HG02840 (cell line): Measurements from ENCODE around the gene PRKACB.
A peak's percentile ranks its signal among the peaks of the same experiment; 100 is the strongest.

Experiments
- ATAC-seq: cut with Tn5 transposase; IDR thresholded peaks from one replicate; pipeline ENCODE4 v1.9.1; 2021; ENCODE audit warnings: mild to moderate bottlenecking, moderate library complexity, moderate number of reproducible peaks; ENCODE audit not compliant: unreplicated experiment, low FRiP score

PRKACB gene

GRCh38 chr1:84155517-84155916 lies 11.4 kb downstream of the PRKACB start:
- ATAC-seq = no peak

- no peak for ATAC-seq
These were observed 12.1 kb downstream of the PRKACB start for GRCh38 chr1:84156210-84156621.

GRCh38 chr1:84159533-84160240 lies 15.6 kb downstream of the PRKACB start:
- no peak for ATAC-seq

GRCh38 chr1:84162295-84162694 lies 18.2 kb downstream of the PRKACB start:
- no peak for ATAC-seq

GRCh38 chr1:84163123-84163931 lies 19.3 kb downstream of the PRKACB start:
- no peak for ATAC-seq

- no peak for ATAC-seq
These were observed 20.1 kb downstream of the PRKACB start for GRCh38 chr1:84164161-84164560.

- no peak for ATAC-seq
These were observed 20.5 kb downstream of the PRKACB start for GRCh38 chr1:84164567-84165021.

GRCh38 chr1:84165601-84166000 lies 21.5 kb downstream of the PRKACB start:
- ATAC-seq = no peak

GRCh38 chr1:84166797-84167196 lies 22.7 kb downstream of the PRKACB start:
- ATAC-seq = peak; percentile 80

GRCh38 chr1:84168783-84169182 lies 24.7 kb downstream of the PRKACB start:
- no peak for ATAC-seq

GRCh38 chr1:84170171-84170570 lies 26.1 kb downstream of the PRKACB start:
- no peak for ATAC-seq

GRCh38 chr1:84171481-84171880 lies 27.4 kb downstream of the PRKACB start:
- ATAC-seq = no peak

GRCh38 chr1:84174051-84174556 lies 30.0 kb downstream of the PRKACB start:
- ATAC-seq = no peak

GRCh38 chr1:84181350-84182005 lies 37.4 kb downstream of the PRKACB start:
- ATAC-seq = no peak

GRCh38 chr1:84190455-84190854 lies 46.4 kb downstream of the PRKACB start:
- no peak for ATAC-seq

- no peak for ATAC-seq
These were observed 48.6 kb downstream of the PRKACB start for GRCh38 chr1:84192681-84193080.

GRCh38 chr1:84198832-84199231 lies 54.8 kb downstream of the PRKACB start:
- ATAC-seq = no peak

- no peak for ATAC-seq
These were observed 55.2 kb downstream of the PRKACB start for GRCh38 chr1:84199257-84199656.

- no peak for ATAC-seq
These were observed 58.1 kb downstream of the PRKACB start for GRCh38 chr1:84202126-84202525.

- no peak for ATAC-seq
These were observed 62.3 kb downstream of the PRKACB start for GRCh38 chr1:84206375-84206774.

- no peak for ATAC-seq
These were observed 64.9 kb downstream of the PRKACB start for GRCh38 chr1:84208935-84209334.
